Psoas muscle (tissue), 8 donors: Measurements from ENCODE around the gene LGALS12. TPM values are rescaled to one million over a fixed set of nuclear protein-coding genes. Genes with fewer than 3 reads are reported as not detected.

Source experiments
- ATAC-seq, 4 donors: fragments of 200-7000 bp; cut with Tn5 transposase; one replicate each; pipeline ENCODE4 v1.9.1; 2020; ENCODE audit warnings: moderate library complexity in 3 of 4, mild to moderate bottlenecking in 2 of 4
- DNase-seq, 2 donors: peaks; one replicate each; pipeline ENCODE4 v3.0.0-alpha.2; 2020
- H3K27ac ChIP-seq: fragments of 200-600 bp; one replicate; pipeline ENCODE4 v1.8.0; 2022
- H3K27me3 ChIP-seq, 3 donors: fragments of 200-600 bp in 1 of 3; one replicate each; pipeline versions ENCODE4 v1.6.1 to v1.8.0; 2013 to 2022; ENCODE audit warnings: low read length in 2 of 3, mild to moderate bottlenecking in 2 of 3, moderate library complexity in 1 of 3; ENCODE audit not compliant: insufficient read depth in 3 of 3
- H3K36me3 ChIP-seq, 2 donors: fragments of 200-600 bp in 1 of 2; one replicate each; pipeline versions ENCODE4 v1.6.1 to v1.8.0; 2013 to 2022; ENCODE audit warnings: low read depth in 1 of 2, mild to moderate bottlenecking in 1 of 2, moderate library complexity in 1 of 2; ENCODE audit not compliant: insufficient read depth in 1 of 2
- H3K4me1 ChIP-seq: fragments of 200-600 bp; one replicate; pipeline ENCODE4 v1.8.0; 2022
- H3K4me3 ChIP-seq: fragments of 200-600 bp; one replicate; pipeline ENCODE4 v1.8.0; 2022; ENCODE audit warnings: mild to moderate bottlenecking
- H3K9me3 ChIP-seq: fragments of 200-600 bp; one replicate; pipeline ENCODE4 v1.8.0; 2022
- CTCF ChIP-seq: fragments of 200-600 bp; IDR thresholded peaks from one replicate; pipeline ENCODE4 v1.8.0; 2022; ENCODE audit warnings: antibody characterized with exemption
- WGBS, 3 donors: extraction: QIAGEN DNeasy Blood & Tissue Kit; methylation state at CpG; one replicate each; pipeline versions ENCODE4 v1.1.6 to v1.1.7; 2013; 5-methylcytosine and 5-hydroxymethylcytosine counted together
- intact Hi-C, 2 donors: fragments of 100-400 bp; cut with DNase I; formaldehyde crosslinking; loops; one replicate each; pipeline versions ENCODE4 v1.11.0 to v1.14.2; 2022
- polyA plus RNA-seq, 3 donors: library from polyadenylated mRNA; stranded (reverse); fragments of 200-250 nt; gene quantifications; one replicate each; pipeline ENCODE4 v1.2.3, GENCODE V29; 2013
- total RNA-seq, 4 donors: library from RNA; stranded (reverse); fragmentation: NEBNext Ultra II Directional in 2 of 4; extraction: Animal tissue kit (Norgen Biotek cat#: 25700) in 2 of 4; gene quantifications; one replicate each; pipeline versions ENCODE4 v1.2.1 to v1.2.4, GENCODE V29; 2021 to 2023
- donor health status: healthy with polysubstance abuse.
- donor health status: DM: no; HTN: no; CAD: no; lungs with moderate emphysema.
- donor health status: Bipolar disorder and iron deficiency.
- donor health status: healthy.
- donor health status: DM: yes; HTN: yes; CAD: no.
- donor health status: DM: no; HTN: no; CAD: no.
- donor health status: DM: no; HTN: no; CAD: no.
- donor health status: DM: yes; HTN: yes; CAD: no.

Gene LGALS12
- total and polyA plus RNA-seq, 7 donors: 0.16 to 2.0 (median 0.48) TPM; not detected in 1

GRCh38 chr11:63502252-63502820, 3.5 kb upstream of the LGALS12 start:
- Histone ChIP-seq H3K9me3 (peaks cover 11% of the 10 kb centered on the region), H3K4me3 (no peak overlapping the region), H3K4me1 (peaks cover 10% of the 10 kb centered on the region), H3K27ac (no peak overlapping the region), H3K36me3 (no peaks in the 10 kb centered on the region), H3K27me3 (no peaks in the 10 kb centered on the region)
- WGBS, 3 donors: 78 to 79% (median 79%) methylated on average over 2 of the region's 2 CpGs
- TF ChIP-seq CTCF: no peak
- ATAC-seq (no peak), DNase-seq (no peak)
- intact Hi-C loops: no loop called here

- DNase-seq (no peak), ATAC-seq (no peak)
- no peak overlapping the region for H3K4me3 ChIP-seq
- no peak for TF ChIP-seq CTCF
- no peaks in the 10 kb centered on the region for H3K36me3 ChIP-seq
- H3K27me3 ChIP-seq: no peaks in the 10 kb centered on the region
- intact Hi-C loops: no loop called here
- H3K27ac ChIP-seq: no peak overlapping the region
- WGBS, 3 donors: 84 to 86% (median 84%) methylated on average over 6 of the region's 6 CpGs
- H3K4me1 ChIP-seq: peaks cover 10% of the 10 kb centered on the region
- H3K9me3 ChIP-seq: peaks cover 11% of the 10 kb centered on the region
Measured at GRCh38 chr11:63503492-63503891, 2.4 kb upstream of the LGALS12 start.

GRCh38 chr11:63504054-63504453, 1.8 kb upstream of the LGALS12 start:
- intact Hi-C loops: no loop called here
- H3K27ac ChIP-seq: no peak overlapping the region

GRCh38 chr11:63504933-63505586, 824 bp upstream of the LGALS12 start:
- no peak for TF ChIP-seq CTCF
- Histone ChIP-seq H3K4me3 (no peak overlapping the region), H3K36me3 (no peaks in the 10 kb centered on the region), H3K4me1 (peaks cover 10% of the 10 kb centered on the region), H3K9me3 (peaks cover 6% of the 10 kb centered on the region), H3K27me3 (no peaks in the 10 kb centered on the region), H3K27ac (no peak overlapping the region)
- ATAC-seq (peak in 3 of 4 donors; percentile 32 to 64 (median 61)), DNase-seq (peak in 1 of 2 donors; percentile 63)
- intact Hi-C loops: no loop called here
- WGBS, 3 donors: 58 to 60% (median 58%) methylated on average over 4 of the region's 4 CpGs

More at GRCh38 chr11:63504054-63504453, 1.8 kb upstream of the LGALS12 start:
- Histone ChIP-seq H3K4me3 (no peak overlapping the region), H3K9me3 (peaks cover 11% of the 10 kb centered on the region), H3K4me1 (peaks cover 10% of the 10 kb centered on the region), H3K27me3 (no peaks in the 10 kb centered on the region), H3K36me3 (no peaks in the 10 kb centered on the region)
- no peak for DNase-seq
- WGBS, 3 donors: 79 to 88% (median 88%) methylated on average over 1 of the region's 1 CpG
- no peak for TF ChIP-seq CTCF
- no peak for ATAC-seq

- DNase-seq (no peak), ATAC-seq (no peak)
- Histone ChIP-seq H3K4me3 (no peak overlapping the region), H3K27ac (no peak overlapping the region), H3K27me3 (no peaks in the 10 kb centered on the region), H3K9me3 (no peaks in the 10 kb centered on the region), H3K36me3 (no peaks in the 10 kb centered on the region), H3K4me1 (peaks cover 18% of the 10 kb centered on the region)
- WGBS, 3 donors: 93 to 100% (median 96%) methylated on average over 2 of the region's 2 CpGs
- TF ChIP-seq CTCF: no peak
- intact Hi-C loops: no loop called here
Measured at GRCh38 chr11:63506876-63507275, 992 bp downstream of the LGALS12 start.
